Right forelimb (tissue), 1 donor: ENCODE data around the gene CFAP221.

ENCODE experiments used
- DNase-seq: peaks from one replicate; pipeline ENCODE4 v3.0.0-alpha.2; 2018

CFAP221 gene

GRCh38 chr2:119647440-119648169 lies 103.4 kb downstream of the CFAP221 start:
- no peak for DNase-seq

GRCh38 chr2:119649364-119649917 lies 105.2 kb downstream of the CFAP221 start:
- DNase-seq = no peak

- no peak for DNase-seq
These were observed 106.0 kb downstream of the CFAP221 start for GRCh38 chr2:119650206-119650605.

GRCh38 chr2:119650846-119651370 lies 106.7 kb downstream of the CFAP221 start:
- no peak for DNase-seq

GRCh38 chr2:119657466-119658145 lies 113.4 kb downstream of the CFAP221 start:
- DNase-seq = no peak

GRCh38 chr2:119659601-119660342 lies 115.5 kb downstream of the CFAP221 start:
- DNase-seq = no peak

- no peak for DNase-seq
These were observed 116.1 kb downstream of the CFAP221 start for GRCh38 chr2:119660343-119660658.

GRCh38 chr2:119662297-119662696 lies 118.0 kb downstream of the CFAP221 start:
- DNase-seq = no peak

- no peak for DNase-seq
These were observed 124.3 kb downstream of the CFAP221 start for GRCh38 chr2:119668546-119668945.

- no peak for DNase-seq
These were observed 126.8 kb downstream of the CFAP221 start for GRCh38 chr2:119671016-119671415.

- DNase-seq = no peak
These were observed 127.5 kb downstream of the CFAP221 start for GRCh38 chr2:119671752-119672151.

GRCh38 chr2:119672161-119672862 lies 128.1 kb downstream of the CFAP221 start:
- DNase-seq = no peak

- DNase-seq = no peak
These were observed 129.5 kb downstream of the CFAP221 start for GRCh38 chr2:119673796-119674195.

GRCh38 chr2:119674711-119675500 lies 130.7 kb downstream of the CFAP221 start:
- DNase-seq = no peak

- DNase-seq = no peak
These were observed 133.9 kb downstream of the CFAP221 start for GRCh38 chr2:119678021-119678656.

GRCh38 chr2:119679526-119679837 lies 135.2 kb downstream of the CFAP221 start:
- no peak for DNase-seq

- DNase-seq = no peak
These were observed 135.6 kb downstream of the CFAP221 start for GRCh38 chr2:119679846-119680245.

GRCh38 chr2:119680457-119681202 lies 136.4 kb downstream of the CFAP221 start:
- DNase-seq = no peak

- no peak for DNase-seq
These were observed 137.1 kb downstream of the CFAP221 start for GRCh38 chr2:119681203-119681867.

- DNase-seq = no peak
These were observed 137.6 kb downstream of the CFAP221 start for GRCh38 chr2:119681868-119682220.
